ES-I3 (cell line): ENCODE measurements around the gene GINS2.

Experiments
- H3K36me3 ChIP-seq: 2 replicates; pipeline ENCODE4 v1.6.1; 2013; ENCODE audit warnings: mild to moderate bottlenecking, low read length, control low read depth, moderate library complexity; ENCODE audit not compliant: insufficient read depth
- H3K4me1 ChIP-seq: 2 replicates; pipeline ENCODE4 v1.6.1; 2013; ENCODE audit warnings: mild to moderate bottlenecking, control low read depth, low read length; ENCODE audit not compliant: insufficient read depth
- H3K9ac ChIP-seq: 2 replicates; pipeline ENCODE4 v1.6.1; 2013; ENCODE audit warnings: low read depth, mild to moderate bottlenecking, low read length, moderate library complexity
- H3K9me3 ChIP-seq: 2 replicates; pipeline ENCODE4 v1.6.1; 2013; ENCODE audit warnings: mild to moderate bottlenecking, low read length, moderate library complexity; ENCODE audit not compliant: control insufficient read depth, insufficient read depth

GINS2 gene

DNA sequence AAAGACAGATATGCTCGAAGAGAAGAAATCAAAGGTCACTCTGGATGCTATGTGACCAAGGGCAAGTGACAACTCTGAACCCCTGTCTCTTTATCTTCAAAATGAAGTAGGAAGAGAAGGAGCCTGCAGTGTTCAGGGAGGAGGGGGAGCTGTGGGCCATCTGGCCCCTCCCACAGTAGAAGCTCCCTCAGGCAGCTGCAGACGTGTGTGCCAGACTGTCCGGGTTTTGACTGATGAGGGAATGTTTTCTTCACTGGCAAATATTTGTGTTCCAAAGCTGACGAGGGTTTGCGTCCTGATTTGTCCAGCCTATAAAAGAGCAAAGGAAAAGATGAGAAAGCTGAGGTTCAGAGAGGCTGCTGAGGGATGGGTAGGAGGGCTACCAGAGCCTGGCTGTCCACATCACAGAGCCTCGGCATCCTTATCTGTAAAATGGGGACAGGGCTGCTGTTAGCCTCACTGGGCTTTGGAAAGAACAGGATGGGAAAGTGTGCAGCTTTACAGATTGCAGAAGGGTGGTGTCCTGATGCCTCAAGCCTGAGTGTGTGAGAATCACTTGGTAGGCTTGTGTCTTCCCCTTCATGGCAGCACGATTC, 1.8 kb upstream of the GINS2 start:
- Histone ChIP-seq H3K4me1 (peaks cover 4% of the 10 kb centered on the region; the same call in 1 of the 2 replicates), H3K36me3 (no peaks in the 10 kb centered on the region)

DNA sequence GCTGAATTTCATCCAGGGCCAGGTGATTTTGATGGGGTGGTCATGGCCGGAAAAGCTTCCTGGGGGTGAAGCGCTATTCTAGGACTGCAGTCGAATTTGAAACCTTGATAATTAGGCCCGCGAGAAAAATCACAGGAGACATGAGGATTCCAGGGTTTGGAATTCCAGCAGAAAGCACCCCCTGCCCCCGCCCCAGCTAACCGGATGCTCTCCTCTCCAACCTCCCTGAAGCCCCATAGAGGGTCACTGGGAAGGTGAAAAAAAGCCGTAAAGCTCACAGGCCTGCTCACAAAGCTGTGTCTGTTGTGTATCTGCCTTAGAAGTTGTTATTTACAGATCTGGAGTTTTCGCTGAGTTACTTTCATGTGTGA, 1.2 kb upstream of the GINS2 start:
- Histone ChIP-seq H3K4me1 (peaks cover 4% of the 10 kb centered on the region; the same call in 1 of the 2 replicates), H3K9ac (no peak overlapping the region; the same call in 1 of the 2 replicates), H3K9me3 (no peaks in the 10 kb centered on the region), H3K36me3 (no peaks in the 10 kb centered on the region)

More for the DNA sequence above, 1.8 kb upstream of the GINS2 start:
- Histone ChIP-seq H3K9me3 (no peaks in the 10 kb centered on the region), H3K9ac (no peak overlapping the region)

DNA sequence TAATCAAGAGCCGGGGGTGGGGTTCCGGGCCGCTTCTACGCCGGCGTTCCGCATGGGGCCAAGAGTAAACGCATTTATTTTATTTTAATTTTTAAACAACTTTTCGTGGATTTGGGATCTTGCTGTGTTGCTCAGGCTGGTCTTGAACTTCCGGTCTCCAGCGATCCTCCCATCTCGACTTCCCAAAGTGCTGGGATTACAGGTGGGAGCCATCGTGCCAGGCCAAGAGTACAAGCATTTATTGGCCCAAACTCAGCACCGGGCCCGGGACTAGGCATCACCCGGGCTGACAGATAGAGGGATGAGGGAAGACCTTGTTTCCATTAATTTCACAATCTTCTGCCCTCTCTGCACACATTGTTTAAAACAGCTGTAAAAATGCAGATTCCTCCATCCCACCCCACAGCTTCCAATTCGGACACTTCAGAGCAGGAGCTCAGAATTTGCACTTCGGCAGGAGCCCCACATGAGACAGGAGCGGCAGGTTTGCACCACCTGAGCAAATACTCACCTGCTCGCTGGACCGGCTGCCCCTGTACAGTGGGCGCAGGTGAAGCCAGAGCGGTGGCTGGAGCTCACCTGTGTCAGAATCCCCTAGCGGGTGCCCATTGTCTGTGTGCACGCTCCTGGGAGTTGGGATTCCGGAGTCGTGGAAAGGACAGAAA, 663 bp upstream of the GINS2 start:
- no peaks in the 10 kb centered on the region for H3K9me3 ChIP-seq

DNA sequence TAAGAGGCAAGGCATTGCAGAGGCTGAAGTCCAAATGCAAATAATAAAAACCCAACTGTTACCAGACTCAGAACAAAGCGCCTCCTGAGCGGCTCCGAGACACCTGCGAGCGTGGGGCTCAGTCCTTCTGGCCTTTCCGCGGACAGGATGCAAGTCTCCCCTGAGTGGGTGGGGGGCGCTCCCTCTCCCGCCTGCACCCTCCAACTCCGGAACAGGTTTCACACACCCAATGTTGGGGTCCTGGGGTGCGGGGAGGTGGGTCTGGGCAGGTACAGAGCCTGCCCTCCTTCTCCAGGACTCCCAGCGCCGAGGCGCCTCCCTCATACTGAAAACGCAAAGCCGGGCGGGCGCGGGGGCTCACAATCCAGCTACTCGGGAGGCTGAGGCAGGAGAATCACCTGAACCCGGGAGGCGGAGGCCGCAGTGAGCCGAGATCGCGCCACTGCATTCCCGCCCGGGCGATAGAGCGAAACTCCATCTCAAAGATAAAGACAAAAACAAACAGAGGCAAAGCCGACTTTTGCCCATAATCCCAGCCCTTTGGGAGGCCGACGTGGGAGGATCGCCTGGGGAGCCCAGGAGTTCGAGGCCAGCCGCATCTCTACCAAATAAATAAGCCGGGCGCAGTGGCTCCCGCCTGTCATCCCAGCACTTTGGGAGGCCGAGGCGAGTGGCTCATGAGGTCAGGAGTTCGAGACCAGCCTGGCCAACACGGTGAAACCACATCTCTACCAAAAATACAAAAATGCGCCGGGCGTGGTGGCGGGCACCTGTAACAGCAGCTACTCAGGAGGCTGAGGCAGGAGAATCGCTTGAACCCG, 893 bp downstream of the GINS2 start:
- no peaks in the 10 kb centered on the region for H3K36me3 ChIP-seq
- H3K4me1 ChIP-seq = peaks cover 4% of the 10 kb centered on the region; the same call in 1 of the 2 replicates
- H3K9me3 ChIP-seq = no peaks in the 10 kb centered on the region
- H3K9ac ChIP-seq = peak overlapping the region; percentile 92; the same call in 1 of the 2 replicates

More for the DNA sequence above, 663 bp upstream of the GINS2 start:
- Histone ChIP-seq H3K4me1 (peaks cover 4% of the 10 kb centered on the region; the same call in 1 of the 2 replicates), H3K9ac (peak overlapping the region; percentile 40; the same call in 1 of the 2 replicates), H3K36me3 (no peaks in the 10 kb centered on the region)

DNA sequence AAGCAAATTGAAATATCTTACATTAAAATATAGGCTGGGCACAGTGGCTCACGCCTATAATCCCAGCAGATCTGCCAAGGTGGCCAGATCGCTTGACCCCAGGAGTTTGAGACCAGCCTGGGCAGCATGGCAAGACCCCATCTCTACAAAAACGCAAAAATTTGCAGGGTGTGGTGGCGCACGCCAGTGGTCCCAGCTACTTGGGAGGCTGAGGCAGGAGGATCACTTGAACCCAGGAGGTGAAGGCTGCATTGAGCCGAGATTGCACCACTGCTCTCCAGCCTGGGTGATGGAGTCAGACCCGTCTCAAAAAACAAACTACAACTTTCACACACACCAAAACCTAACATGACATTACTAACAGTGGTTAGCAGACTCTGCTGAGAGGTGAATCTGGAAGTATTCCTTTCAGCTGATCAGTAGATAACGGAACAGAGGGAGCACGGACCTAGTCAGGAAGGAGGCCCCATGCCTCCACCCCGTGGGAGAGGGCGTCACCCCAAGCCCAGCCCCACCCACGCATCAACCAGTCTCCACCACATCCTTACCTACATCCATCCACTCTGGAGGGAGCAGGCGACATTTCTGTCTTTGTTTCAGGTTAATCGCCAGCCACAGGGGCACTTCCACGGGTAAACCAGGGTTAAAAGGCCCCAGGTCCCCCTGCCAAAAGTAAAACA, 1.7 kb downstream of the GINS2 start:
- H3K9me3 ChIP-seq = no peaks in the 10 kb centered on the region
- H3K4me1 ChIP-seq = peaks cover 4% of the 10 kb centered on the region; the same call in 1 of the 2 replicates
- H3K9ac ChIP-seq = no peak overlapping the region; the same call in 1 of the 2 replicates
- H3K36me3 ChIP-seq = no peaks in the 10 kb centered on the region

DNA sequence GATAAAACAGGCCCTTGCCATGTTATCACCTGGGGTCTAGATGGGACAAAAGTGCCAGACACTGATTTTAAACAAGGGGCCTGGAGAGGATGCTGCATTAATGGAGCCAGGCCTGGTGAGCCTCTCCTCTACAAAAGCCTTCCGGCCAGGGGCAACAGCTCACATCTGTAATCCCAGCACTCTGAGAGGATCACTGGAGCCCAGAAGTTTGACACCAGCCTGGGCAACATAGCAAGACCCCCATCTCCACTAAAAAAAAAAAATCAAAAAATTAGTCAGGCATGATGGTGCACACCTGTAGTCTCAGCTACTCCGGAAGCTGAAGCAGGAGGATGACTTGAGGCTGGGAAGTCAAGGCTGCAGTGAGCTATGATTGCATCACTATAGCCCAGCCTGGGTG, 3.5 kb downstream of the GINS2 start:
- H3K9me3 ChIP-seq = no peaks in the 10 kb centered on the region
- H3K9ac ChIP-seq = no peak overlapping the region
- H3K4me1 ChIP-seq = peaks cover 4% of the 10 kb centered on the region; the same call in 1 of the 2 replicates
- 0 out of 2 replicates have a peak, but pooled peaks cover 4% of the 10 kb centered on the region for H3K36me3 ChIP-seq

DNA sequence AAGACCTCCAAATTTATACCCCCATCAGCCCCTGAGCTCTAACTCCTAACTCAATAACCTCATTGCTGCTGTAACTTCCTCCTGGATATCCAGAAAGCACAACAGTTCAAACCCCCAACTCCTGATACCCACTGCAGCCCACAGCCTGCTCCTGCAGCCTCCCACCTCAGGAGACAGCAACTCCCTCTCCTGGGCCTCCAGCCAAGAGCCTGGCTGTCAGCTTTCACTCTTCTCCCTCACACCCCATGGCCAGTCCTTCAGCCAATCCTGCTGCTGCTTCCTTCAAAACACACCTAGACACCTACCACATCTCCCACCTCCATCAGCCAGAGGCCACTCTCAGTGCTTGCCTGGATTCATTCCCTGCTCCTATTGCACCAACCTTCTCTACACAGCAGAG, 5.4 kb downstream of the GINS2 start:
- H3K9ac ChIP-seq = no peak overlapping the region
- H3K36me3 ChIP-seq = peaks cover 9% of the 10 kb centered on the region; the same call in 1 of the 2 replicates
- H3K4me1 ChIP-seq = no peaks in the 10 kb centered on the region
- no peaks in the 10 kb centered on the region for H3K9me3 ChIP-seq

DNA sequence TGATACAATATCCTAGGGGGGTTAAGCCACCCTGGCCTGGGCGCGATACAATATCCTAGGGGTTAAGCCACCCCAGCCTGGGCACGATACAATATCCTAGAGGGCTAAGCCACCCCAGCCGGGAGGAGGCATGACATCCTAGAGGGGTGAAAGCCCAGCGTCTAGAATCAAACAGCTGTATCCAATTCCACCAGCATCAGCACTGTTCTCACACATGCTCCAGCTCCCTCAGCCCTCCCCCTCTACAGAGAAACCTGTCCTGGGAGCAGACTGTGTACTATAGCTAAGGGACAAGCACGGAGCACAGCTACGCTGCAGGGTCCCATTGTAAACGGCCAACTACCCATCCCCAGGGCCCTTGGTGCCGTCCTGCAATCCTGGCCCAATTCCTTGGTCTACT, 6.2 kb downstream of the GINS2 start:
- Histone ChIP-seq H3K4me1 (no peaks in the 10 kb centered on the region), H3K36me3 (peaks cover 10% of the 10 kb centered on the region; the same call in 1 of the 2 replicates), H3K9me3 (no peaks in the 10 kb centered on the region), H3K9ac (no peak overlapping the region)

DNA sequence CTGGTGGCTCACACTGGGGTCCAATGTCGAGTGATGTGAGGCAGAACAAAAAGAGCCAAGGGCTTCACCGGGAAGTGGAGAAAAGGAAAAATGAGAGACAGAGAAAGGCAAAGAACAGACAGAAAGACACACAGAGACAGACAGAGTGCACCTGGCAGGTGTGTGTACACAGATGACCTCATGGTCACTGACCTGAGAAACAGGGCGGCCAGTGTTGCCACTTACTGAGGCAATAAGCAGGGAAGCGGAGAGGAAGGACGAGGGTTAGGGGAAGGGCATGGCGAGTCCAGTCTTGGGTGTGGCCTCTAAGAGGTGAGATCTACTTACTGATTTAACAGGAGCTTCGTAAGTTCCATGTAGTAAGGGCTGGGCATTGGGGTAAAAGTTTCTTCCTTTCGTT, 7.5 kb downstream of the GINS2 start:
- Histone ChIP-seq H3K9ac (no peak overlapping the region), H3K4me1 (no peaks in the 10 kb centered on the region), H3K9me3 (no peaks in the 10 kb centered on the region), H3K36me3 (peaks cover 16% of the 10 kb centered on the region)

DNA sequence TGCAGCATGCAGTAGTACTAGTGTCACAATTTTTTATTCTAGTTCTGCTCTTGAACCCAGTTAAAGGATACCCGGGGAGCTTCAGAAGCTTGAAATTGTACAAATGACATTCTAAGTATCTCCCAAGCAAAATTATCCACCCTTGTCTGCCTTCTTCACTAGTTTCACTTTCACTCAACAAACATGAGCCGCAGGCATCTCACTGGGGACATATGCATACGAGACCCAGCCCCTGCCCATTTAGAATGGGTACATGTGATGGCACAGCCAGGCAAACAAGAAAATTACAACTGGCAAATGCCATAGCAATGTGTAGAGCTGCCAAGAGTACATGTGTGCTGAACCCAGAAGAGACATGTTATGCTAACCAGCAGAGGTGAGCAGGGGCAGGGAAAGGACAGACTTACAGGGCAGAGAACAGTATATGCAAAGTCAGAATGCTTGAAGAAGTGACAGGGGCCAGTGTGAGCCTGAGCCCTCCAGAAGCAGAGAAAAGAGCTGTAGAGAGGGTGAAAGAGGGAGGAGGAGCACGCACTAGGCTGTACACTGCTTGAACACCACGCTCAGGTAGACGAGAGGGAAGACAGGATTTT, 8.3 kb downstream of the GINS2 start:
- no peaks in the 10 kb centered on the region for H3K4me1 ChIP-seq
- H3K36me3 ChIP-seq = peaks cover 18% of the 10 kb centered on the region
- H3K9ac ChIP-seq = no peak overlapping the region
- H3K9me3 ChIP-seq = no peaks in the 10 kb centered on the region

DNA sequence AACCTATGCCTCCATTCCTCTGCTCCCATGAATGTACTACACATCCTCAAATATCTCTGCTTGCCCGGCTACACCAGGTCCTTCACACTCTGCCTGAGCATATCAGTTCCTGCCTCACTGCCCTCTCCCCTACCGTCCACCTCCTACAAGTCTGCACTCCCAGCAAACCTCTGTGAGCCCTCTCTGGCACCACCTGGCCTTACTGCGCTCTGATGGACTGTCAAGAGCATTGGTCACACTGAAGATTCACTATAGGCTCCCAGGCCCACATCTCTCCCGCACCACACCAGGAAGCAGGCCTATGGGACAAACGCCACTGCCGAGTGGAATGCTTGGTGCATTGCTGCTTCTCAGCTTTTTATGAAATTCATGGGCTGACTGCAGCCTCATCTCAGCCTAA, 8.9 kb downstream of the GINS2 start:
- Histone ChIP-seq H3K9ac (no peak overlapping the region), H3K36me3 (peaks cover 23% of the 10 kb centered on the region), H3K9me3 (no peaks in the 10 kb centered on the region), H3K4me1 (no peaks in the 10 kb centered on the region)

DNA sequence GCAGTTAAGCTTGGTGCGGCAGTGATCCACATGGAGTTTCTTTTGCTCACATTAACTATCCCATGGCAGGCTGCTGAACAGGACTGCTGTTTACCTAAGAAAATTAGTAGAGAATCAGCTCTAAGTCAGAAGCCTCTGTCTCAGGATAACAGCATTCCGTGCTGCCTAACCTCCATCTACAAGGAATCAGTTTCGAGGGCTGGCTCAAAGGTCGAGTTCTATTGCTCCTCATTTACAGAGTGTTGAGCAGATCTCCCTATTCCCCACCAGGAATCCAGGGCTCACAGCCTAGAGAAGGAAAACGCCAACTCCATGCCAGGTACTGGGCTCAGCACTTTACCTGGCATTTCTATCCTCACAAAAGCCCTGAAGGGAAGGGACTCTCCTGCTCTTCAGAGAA, 9.9 kb downstream of the GINS2 start:
- Histone ChIP-seq H3K4me1 (no peaks in the 10 kb centered on the region), H3K9me3 (no peaks in the 10 kb centered on the region), H3K36me3 (peaks cover 29% of the 10 kb centered on the region), H3K9ac (no peak overlapping the region)

DNA sequence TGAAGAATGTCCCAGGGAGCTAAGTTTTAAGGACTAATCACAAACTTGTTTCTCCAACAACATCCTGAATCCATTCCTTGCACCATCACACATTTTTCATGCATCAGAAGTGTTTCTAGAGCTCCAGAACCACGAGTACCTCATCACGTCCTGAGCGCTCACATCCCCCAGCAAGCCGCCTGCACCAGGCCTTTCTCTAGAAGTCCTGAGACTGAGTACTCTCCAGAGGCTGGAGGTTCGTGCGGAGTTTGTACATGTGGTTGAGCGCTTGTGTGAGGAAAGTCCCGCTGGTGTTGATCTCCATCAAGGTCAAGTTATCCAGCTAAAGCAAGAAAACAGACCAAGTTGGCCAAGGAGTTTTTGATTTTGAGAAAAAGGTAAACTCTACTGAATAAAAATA, 10.7 kb downstream of the GINS2 start:
- Histone ChIP-seq H3K9ac (no peak overlapping the region), H3K9me3 (no peaks in the 10 kb centered on the region), H3K4me1 (no peaks in the 10 kb centered on the region), H3K36me3 (peaks cover 38% of the 10 kb centered on the region)
